Stomach smooth muscle (tissue), 2 donors: ENCODE data around the gene FLRT1.
"Not testable (repeated sequence)": the region's sequence is repeated elsewhere in the genome, so short reads cannot be mapped to it uniquely, and the experiment has no call there.

Source experiments
- H3K27ac ChIP-seq: one replicate; pipeline ENCODE4 v1.7.0; 2013; ENCODE audit warnings: mild to moderate bottlenecking, low read length, inconsistent platforms
- H3K27me3 ChIP-seq, 2 donors: one replicate each; pipeline ENCODE4 v1.7.0; 2013; ENCODE audit warnings: low read length in 2 of 2; ENCODE audit not compliant: insufficient read depth in 2 of 2, control insufficient read depth in 1 of 2
- H3K36me3 ChIP-seq, 2 donors: one replicate each; pipeline ENCODE4 v1.7.0; 2013; ENCODE audit warnings: low read length in 2 of 2; ENCODE audit not compliant: control insufficient read depth in 2 of 2, insufficient read depth in 2 of 2
- H3K4me1 ChIP-seq: one replicate; pipeline ENCODE4 v1.7.0; 2013; ENCODE audit warnings: low read length; ENCODE audit not compliant: control insufficient read depth, insufficient read depth
- H3K4me3 ChIP-seq, 2 donors: one replicate each; pipeline ENCODE4 v1.7.0; 2013; ENCODE audit warnings: low read length in 2 of 2
- H3K9ac ChIP-seq, 2 donors: one replicate each; pipeline ENCODE4 v1.7.0; 2013; ENCODE audit warnings: low read length in 2 of 2, mild to moderate bottlenecking in 1 of 2
- H3K9me3 ChIP-seq, 2 donors: one replicate each; pipeline ENCODE4 v1.7.0; 2013; ENCODE audit warnings: low read length in 2 of 2; ENCODE audit not compliant: control insufficient read depth in 2 of 2
- donor health status: healthy.
- donor health status: Pancreatic carcinoma.

Gene FLRT1

GRCh38 chr11:64038500-64038899 is 2.8 kb downstream of the FLRT1 start:
- peaks cover 20% of the 10 kb centered on the region for H3K4me1 ChIP-seq
- H3K36me3 ChIP-seq, result no peaks in the 10 kb centered on the region
- H3K9me3 ChIP-seq, result no peaks in the 10 kb centered on the region
- no peak overlapping the region for H3K9ac ChIP-seq
- no peaks in the 10 kb centered on the region for H3K27me3 ChIP-seq
- no peak overlapping the region for H3K27ac ChIP-seq
- no peak overlapping the region for H3K4me3 ChIP-seq

GRCh38 chr11:64039012-64039665 is 3.4 kb downstream of the FLRT1 start:
- no peak overlapping the region for H3K27ac ChIP-seq
- H3K36me3 ChIP-seq, result no peaks in the 10 kb centered on the region
- H3K4me1 ChIP-seq, result peaks cover 20% of the 10 kb centered on the region
- no peaks in the 10 kb centered on the region for H3K9me3 ChIP-seq
- H3K27me3 ChIP-seq, result no peaks in the 10 kb centered on the region
- no peak overlapping the region for H3K4me3 ChIP-seq
- H3K9ac ChIP-seq, result no peak overlapping the region

GRCh38 chr11:64040684-64041322 is 5.1 kb downstream of the FLRT1 start:
- Histone ChIP-seq H3K27me3 (no peaks in the 10 kb centered on the region), H3K4me3 (no peak overlapping the region), H3K9ac (no peak overlapping the region), H3K9me3 (no peaks in the 10 kb centered on the region), H3K4me1 (peaks cover 24% of the 10 kb centered on the region), H3K36me3 (no peaks in the 10 kb centered on the region), H3K27ac (no peak overlapping the region)

GRCh38 chr11:64041846-64042245 is 6.1 kb downstream of the FLRT1 start:
- Histone ChIP-seq H3K4me1 (peaks cover 21% of the 10 kb centered on the region), H3K36me3 (no peaks in the 10 kb centered on the region), H3K9me3 (no peaks in the 10 kb centered on the region), H3K27me3 (no peaks in the 10 kb centered on the region), H3K9ac (no peak overlapping the region), H3K4me3 (no peak overlapping the region), H3K27ac (no peak overlapping the region)

GRCh38 chr11:64042301-64042700 is 6.6 kb downstream of the FLRT1 start:
- no peak overlapping the region for H3K4me3 ChIP-seq
- H3K27ac ChIP-seq, result no peak overlapping the region
- H3K9me3 ChIP-seq, result no peaks in the 10 kb centered on the region
- no peak overlapping the region for H3K9ac ChIP-seq
- peaks cover 20% of the 10 kb centered on the region for H3K4me1 ChIP-seq
- no peaks in the 10 kb centered on the region for H3K36me3 ChIP-seq
- H3K27me3 ChIP-seq, result no peaks in the 10 kb centered on the region

- no peak overlapping the region for H3K9ac ChIP-seq
- H3K36me3 ChIP-seq, result no peaks in the 10 kb centered on the region
- no peaks in the 10 kb centered on the region for H3K27me3 ChIP-seq
- H3K27ac ChIP-seq, result no peak overlapping the region
- peaks cover 14% of the 10 kb centered on the region for H3K4me1 ChIP-seq
- H3K9me3 ChIP-seq, result no peaks in the 10 kb centered on the region
- no peak overlapping the region for H3K4me3 ChIP-seq
These were observed 7.8 kb downstream of the FLRT1 start for GRCh38 chr11:64043545-64043944.

GRCh38 chr11:64044730-64045393 is 9.1 kb downstream of the FLRT1 start:
- H3K4me1 ChIP-seq, result peaks cover 14% of the 10 kb centered on the region
- no peaks in the 10 kb centered on the region for H3K9me3 ChIP-seq
- H3K27me3 ChIP-seq, result no peaks in the 10 kb centered on the region
- no peak overlapping the region for H3K4me3 ChIP-seq
- H3K36me3 ChIP-seq, result no peaks in the 10 kb centered on the region
- no peak overlapping the region for H3K27ac ChIP-seq
- H3K9ac ChIP-seq, result no peak overlapping the region

GRCh38 chr11:64045700-64046099 is 10.0 kb downstream of the FLRT1 start:
- Histone ChIP-seq H3K9me3 (no peaks in the 10 kb centered on the region), H3K9ac (no peak overlapping the region), H3K36me3 (no peaks in the 10 kb centered on the region), H3K27me3 (no peaks in the 10 kb centered on the region), H3K4me3 (no peak overlapping the region), H3K4me1 (peaks cover 14% of the 10 kb centered on the region), H3K27ac (no peak overlapping the region)

- peaks cover 14% of the 10 kb centered on the region for H3K4me1 ChIP-seq
- H3K36me3 ChIP-seq, H3K27me3 ChIP-seq, H3K9ac ChIP-seq, H3K27ac ChIP-seq, H3K4me3 ChIP-seq, H3K9me3 ChIP-seq: not testable (repeated sequence)
These were observed 11.6 kb downstream of the FLRT1 start for GRCh38 chr11:64047373-64047772.

- H3K9ac ChIP-seq, result no peak overlapping the region
- peaks cover 14% of the 10 kb centered on the region for H3K4me1 ChIP-seq
- H3K36me3 ChIP-seq, result no peaks in the 10 kb centered on the region
- H3K9me3 ChIP-seq, result no peaks in the 10 kb centered on the region
- no peak overlapping the region for H3K27ac ChIP-seq
- H3K27me3 ChIP-seq, result no peaks in the 10 kb centered on the region
- no peak overlapping the region for H3K4me3 ChIP-seq
These were observed 12.5 kb downstream of the FLRT1 start for GRCh38 chr11:64048042-64048854.
